Activated T-helper 1 cell treated with anti-CD3 and anti-CD28 coated beads, Interleukin-2, amount 50 U/mL, for 16 hours (primary cell): ENCODE results near the gene NFKBIL1.

Source experiments
- DNase-seq, 2 donors: peaks; one replicate each; pipeline ENCODE4 v3.0.0-alpha.2; 2020; ENCODE audit warnings: low read depth in 1 of 2, low spot score in 1 of 2

NFKBIL1 gene

DNA sequence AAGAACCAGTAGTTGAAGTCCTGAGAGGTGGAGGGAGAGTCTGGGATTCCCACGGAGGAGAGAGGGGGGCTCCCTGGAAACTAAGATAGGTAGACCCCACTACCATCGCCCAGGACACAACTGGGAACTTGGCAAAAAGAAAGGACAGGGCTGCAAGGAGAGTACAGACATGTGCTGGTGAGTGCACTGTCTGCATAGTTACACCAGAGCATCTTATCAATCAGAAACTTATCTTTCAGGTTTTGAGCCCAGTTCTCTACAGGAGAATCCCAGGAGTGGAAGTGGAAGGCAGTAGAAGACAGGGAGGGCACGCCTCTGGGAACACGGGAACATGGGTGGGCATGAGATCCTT lies 12.2 kb downstream of the NFKBIL1 start:
- no peak for DNase-seq

GRCh38 chr6:31559958-31560696 lies 12.7 kb downstream of the NFKBIL1 start:
- no peak for DNase-seq

DNA sequence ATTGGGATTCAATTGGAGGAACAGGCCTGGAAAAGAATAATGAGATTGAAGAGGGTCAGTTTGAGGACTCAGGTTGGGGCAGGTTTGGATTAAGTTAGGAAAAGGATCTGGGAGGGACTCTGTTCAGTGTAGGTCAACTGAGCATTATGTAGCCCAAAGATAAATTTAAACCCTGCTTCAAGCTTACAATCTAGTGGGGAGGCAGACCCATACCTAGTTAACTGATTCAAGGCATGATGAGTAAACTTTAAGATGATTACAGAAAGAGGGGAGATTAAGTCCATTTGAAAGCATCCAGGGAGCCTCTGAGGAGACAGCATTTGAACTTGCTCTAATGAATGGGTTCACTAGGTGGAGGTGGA lies 13.3 kb downstream of the NFKBIL1 start:
- DNase-seq, result no peak

GRCh38 chr6:31567531-31568370 lies 20.3 kb downstream of the NFKBIL1 start:
- DNase-seq, result no peak

GRCh38 chr6:31568537-31568961 lies 21.1 kb downstream of the NFKBIL1 start:
- DNase-seq, result peak in 1 of 2 donors; percentile 60

- no peak for DNase-seq
These were observed 22.6 kb downstream of the NFKBIL1 start for GRCh38 chr6:31569861-31570536.

GRCh38 chr6:31572041-31572911 lies 24.9 kb downstream of the NFKBIL1 start, which contains the start of gene LTA:
TSS of gene LTA (plus strand) at chr6:31572289. CDS start at chr6:31572743, 454 bp downstream.
- DNase-seq, result peak; percentile 57 to 66

- DNase-seq, result no peak
These were observed 26.1 kb downstream of the NFKBIL1 start for GRCh38 chr6:31573239-31574105.

DNA sequence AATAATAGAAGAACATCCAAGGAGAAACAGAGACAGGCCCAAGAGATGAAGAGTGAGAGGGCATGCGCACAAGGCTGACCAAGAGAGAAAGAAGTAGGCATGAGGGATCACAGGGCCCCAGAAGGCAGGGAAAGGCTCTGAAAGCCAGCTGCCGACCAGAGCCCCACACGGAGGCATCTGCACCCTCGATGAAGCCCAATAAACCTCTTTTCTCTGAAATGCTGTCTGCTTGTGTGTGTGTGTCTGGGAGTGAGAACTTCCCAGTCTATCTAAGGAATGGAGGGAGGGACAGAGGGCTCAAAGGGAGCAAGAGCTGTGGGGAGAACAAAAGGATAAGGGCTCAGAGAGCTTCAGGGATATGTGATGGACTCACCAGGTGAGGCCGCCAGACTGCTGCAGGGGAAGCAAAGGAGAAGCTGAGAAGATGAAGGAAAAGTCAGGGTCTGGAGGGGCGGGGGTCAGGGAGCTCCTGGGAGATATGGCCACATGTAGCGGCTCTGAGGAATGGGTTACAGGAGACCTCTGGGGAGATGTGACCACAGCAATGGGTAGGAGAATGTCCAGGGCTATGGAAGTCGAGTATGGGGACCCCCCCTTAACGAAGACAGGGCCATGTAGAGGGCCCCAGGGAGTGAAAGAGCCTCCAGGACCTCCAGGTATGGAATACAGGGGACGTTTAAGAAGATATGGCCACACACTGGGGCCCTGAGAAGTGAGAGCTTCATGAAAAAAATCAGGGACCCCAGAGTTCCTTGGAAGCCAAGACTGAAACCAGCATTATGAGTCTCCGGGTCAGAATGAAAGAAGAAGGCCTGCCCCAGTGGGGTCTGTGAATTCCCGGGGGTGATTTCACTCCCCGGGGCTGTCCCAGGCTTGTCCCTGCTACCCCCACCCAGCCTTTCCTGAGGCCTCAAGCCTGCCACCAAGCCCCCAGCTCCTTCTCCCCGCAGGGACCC lies 27.0 kb downstream of the NFKBIL1 start:
- no peak for DNase-seq

- DNase-seq, result peak; percentile 45 to 76
These were observed 28.0 kb downstream of the NFKBIL1 start, which contains the start of gene TNF for GRCh38 chr6:31575335-31575901. TSS of gene TNF (plus strand) at chr6:31575565. CDS start at chr6:31575742, 177 bp downstream.

- no peak for DNase-seq
These were observed 28.7 kb downstream of the NFKBIL1 start for GRCh38 chr6:31575952-31576685.

DNA sequence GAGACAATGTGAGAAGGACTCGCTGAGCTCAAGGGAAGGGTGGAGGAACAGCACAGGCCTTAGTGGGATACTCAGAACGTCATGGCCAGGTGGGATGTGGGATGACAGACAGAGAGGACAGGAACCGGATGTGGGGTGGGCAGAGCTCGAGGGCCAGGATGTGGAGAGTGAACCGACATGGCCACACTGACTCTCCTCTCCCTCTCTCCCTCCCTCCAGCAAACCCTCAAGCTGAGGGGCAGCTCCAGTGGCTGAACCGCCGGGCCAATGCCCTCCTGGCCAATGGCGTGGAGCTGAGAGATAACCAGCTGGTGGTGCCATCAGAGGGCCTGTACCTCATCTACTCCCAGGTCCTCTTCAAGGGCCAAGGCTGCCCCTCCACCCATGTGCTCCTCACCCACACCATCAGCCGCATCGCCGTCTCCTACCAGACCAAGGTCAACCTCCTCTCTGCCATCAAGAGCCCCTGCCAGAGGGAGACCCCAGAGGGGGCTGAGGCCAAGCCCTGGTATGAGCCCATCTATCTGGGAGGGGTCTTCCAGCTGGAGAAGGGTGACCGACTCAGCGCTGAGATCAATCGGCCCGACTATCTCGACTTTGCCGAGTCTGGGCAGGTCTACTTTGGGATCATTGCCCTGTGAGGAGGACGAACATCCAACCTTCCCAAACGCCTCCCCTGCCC lies 29.6 kb downstream of the NFKBIL1 start:
- no peak for DNase-seq

GRCh38 chr6:31577579-31577966 lies 30.2 kb downstream of the NFKBIL1 start:
- no peak for DNase-seq

DNA sequence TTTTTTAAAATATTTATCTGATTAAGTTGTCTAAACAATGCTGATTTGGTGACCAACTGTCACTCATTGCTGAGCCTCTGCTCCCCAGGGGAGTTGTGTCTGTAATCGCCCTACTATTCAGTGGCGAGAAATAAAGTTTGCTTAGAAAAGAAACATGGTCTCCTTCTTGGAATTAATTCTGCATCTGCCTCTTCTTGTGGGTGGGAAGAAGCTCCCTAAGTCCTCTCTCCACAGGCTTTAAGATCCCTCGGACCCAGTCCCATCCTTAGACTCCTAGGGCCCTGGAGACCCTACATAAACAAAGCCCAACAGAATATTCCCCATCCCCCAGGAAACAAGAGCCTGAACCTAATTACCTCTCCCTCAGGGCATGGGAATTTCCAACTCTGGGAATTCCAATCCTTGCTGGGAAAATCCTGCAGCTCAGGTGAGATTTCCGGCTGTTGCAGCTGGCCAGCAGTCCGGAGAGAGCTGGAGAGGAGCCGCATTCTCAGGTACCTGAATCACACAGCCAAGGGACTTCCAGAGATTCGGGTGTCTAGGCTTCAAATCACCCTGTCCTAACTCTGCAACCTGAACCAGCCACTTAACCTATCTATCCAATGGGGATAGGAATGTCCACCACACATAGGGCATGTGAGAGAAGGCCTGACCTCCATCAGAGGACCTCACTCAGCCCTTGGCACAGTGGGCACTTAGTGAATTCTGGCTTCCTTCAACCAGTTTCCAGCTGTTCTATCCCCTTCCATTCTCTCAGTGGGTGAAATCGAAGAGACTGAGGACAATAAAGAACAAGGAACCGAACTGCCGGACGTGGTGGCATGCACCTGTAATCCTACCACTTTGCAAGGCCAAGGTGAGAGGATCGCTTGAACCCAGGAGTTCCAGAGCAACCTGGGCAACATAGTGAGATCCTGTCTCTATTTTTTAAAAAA lies 31.0 kb downstream of the NFKBIL1 start:
- DNase-seq, result no peak

DNA sequence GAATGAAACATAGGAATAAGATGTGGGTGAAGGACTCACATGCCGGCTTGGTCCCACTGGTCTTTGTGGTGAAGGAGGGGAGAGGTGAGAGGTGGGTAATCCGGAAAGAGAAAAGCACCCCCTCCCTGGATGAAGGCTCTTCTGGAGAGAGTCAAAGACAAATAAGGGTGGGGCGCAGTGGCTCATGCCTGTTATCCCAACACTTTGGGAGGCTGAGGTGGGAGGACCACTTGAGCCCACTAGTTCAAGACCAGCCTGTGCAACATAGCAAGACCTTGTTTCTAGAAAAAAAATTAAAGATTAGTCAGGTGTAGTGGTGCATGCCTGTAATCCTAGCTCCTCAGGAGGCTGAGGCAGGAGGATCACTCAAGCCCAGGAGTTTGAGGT lies 31.7 kb downstream of the NFKBIL1 start:
- no peak for DNase-seq
